HG03108 (cell line): Measurements from ENCODE around the gene FAM43B.

Source experiments
- ATAC-seq: cut with Tn5 transposase; IDR thresholded peaks from one replicate; pipeline ENCODE4 v1.9.1; 2021; ENCODE audit warnings: moderate library complexity; ENCODE audit not compliant: unreplicated experiment

The FAM43B gene

DNA sequence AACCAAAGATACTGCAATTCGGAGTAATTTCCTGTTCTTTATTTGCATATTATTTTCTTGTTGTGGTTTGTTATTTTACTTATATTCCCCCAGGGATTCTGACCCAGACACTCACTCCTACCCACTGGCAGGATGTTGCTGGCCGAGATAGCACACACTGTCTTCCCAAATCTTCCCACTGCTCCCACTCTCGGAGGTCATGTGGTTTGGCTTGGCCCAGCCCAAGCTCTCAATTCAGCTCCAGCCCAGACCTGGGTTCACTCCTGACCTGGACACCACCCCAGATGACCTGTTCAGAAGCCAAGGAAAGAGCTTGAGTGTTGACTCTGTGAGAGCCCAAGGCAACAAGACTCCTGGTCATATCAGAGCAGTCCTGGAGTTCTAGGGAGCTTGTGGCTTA is 1.2 kb upstream of the FAM43B start:
- no peak for ATAC-seq

DNA sequence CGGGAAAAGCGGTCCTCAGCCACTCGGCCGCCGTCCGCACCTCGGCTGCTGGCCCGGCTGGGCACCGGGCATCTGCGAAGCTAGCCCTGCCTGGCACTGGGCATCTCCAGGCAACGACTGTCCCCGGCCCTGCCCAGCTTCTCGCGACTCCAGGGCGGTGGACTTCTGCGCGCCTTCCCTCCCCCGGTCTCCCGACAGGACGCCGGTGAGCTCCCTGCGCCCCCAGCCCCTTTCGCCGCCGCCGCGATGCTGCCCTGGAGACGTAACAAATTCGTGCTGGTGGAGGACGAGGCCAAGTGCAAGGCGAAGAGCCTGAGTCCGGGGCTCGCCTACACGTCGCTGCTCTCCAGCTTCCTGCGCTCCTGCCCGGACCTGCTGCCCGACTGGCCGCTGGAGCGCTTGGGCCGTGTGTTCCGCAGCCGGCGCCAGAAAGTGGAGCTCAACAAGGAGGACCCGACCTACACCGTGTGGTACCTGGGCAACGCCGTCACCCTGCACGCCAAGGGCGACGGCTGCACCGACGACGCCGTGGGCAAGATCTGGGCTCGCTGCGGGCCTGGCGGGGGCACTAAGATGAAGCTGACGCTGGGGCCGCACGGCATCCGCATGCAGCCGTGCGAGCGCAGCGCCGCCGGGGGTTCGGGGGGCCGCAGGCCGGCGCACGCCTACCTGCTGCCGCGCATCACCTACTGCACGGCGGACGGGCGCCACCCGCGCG is 514 bp downstream of the FAM43B start:
- no peak for ATAC-seq

- no peak for ATAC-seq
Observed at GRCh38 chr1:20555025-20555757, 2.8 kb downstream of the FAM43B start.

- ATAC-seq = no peak
Observed at GRCh38 chr1:20555758-20556120, 3.4 kb downstream of the FAM43B start.

DNA sequence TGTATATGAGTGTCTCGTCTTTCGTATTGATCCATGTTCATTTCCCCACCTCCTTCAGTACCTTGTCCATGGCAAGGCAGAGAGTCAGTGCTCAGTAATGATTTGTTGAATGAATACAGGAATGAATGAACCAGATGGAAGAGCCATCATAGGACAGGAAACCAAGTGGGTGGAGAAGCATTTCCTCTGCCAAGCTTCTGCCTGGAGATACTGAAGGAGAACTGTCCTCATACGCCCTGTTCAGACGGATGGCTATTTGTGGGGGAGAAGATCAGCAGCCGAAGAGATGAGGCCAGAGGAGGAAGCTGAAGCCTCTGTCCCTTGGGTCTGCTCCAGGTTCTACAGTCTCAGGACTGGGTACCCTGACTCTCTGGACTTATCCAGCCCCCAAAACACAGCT is 5.8 kb downstream of the FAM43B start:
- ATAC-seq = no peak

DNA sequence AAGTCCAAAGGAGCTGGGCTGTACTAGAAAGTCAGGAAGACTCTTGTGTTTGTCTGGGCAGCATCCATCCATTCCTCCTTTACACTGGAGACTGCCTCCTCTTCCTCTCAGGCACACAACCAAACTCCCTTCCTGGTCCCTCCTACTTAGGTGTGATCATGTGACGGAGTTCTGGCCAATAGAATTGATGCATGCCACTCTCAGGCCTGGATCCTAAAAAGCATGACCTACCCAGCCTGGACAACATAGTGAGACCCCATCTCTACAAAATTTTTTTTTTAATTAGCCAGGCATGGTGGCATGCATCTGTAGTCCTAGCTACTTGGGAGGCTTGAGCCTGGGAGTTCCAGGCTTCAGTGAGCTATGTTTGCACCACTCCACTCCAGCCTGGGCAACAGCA is 8.6 kb downstream of the FAM43B start:
- ATAC-seq = no peak

- no peak for ATAC-seq
Observed at GRCh38 chr1:20565234-20565633, 12.9 kb downstream of the FAM43B start.

GRCh38 chr1:20569523-20570098 is 17.2 kb downstream of the FAM43B start:
- ATAC-seq = no peak

DNA sequence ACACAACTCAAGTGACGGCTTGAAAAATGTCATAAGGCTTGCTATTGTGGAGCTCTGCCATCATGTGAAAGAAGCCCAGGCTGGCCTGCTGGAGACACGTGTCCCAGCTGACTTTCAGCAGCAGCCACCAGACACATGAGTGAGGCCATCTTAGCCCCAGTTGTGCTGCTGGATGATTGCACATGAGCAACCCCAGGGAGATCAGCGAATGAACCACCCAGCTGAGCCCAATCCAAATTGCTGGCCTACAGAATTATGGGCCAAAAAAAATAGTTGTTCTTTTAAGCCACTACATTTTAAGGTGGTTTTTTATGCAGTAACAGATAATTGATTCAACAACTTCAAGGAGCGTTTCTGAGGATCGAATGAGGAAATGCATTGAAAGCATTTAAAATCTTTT is 19.1 kb downstream of the FAM43B start:
- ATAC-seq = no peak

DNA sequence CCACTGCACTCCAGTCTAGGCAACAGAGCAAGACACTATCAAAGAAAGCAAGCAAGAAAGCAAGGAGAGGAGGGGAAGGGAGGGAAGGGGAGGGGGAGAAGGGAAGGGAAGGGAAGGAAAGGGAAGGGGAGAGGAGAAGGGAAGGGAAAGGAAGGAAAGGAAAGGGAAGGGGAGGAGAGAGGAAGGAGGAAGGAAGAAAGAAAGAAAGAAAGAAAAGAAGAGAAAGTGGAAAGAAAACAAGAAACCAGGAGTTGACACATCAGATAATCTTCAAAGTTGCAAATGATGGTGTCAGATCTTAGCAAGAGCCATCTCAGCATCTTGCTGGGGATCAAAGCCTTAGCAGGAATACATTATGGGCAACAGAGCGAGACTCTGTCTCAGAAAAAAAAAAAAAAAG is 21.6 kb downstream of the FAM43B start:
- no peak for ATAC-seq

DNA sequence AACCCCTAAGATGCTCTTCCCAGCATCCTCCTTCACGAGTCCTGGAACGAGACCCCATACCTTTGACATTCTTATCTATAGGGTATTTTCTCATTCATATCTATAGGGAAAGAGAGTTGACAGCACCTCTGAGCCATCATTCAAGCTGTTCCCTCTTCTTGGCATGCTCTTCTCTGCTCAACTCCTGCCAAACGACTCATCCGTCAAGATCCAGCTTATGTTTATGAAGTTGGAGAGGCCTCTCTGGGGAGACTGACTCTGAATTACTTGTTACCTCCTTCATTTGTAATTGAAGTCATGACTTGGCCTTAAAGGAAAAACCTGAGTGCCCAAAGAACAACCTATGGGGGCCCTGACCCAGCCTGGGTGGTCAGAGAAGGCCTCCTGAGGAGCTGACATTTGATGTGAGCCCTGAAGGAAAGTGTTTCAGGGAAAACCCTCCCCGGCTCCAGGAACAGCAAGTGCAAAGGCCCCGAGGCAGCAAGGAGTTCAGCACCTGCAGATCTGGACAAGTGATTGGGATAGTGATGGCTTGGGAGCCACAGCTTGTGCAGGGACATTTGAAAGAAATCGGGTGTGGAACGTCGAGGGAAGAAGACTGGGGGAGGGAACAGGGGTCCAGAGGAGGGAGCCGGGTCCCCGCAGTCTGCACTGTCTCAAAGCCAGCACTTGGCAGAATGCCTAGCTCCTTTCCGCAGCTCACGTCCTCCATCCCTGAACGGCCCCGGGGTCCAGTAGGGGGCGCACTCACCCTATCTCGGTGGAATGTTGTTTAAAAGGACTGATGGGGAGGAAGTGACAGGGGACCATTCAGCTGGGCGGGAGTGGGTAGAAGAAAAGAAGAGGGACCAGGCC is 22.5 kb downstream of the FAM43B start:
- no peak for ATAC-seq

GRCh38 chr1:20575541-20576336 is 23.4 kb downstream of the FAM43B start:
- ATAC-seq = no peak

- ATAC-seq = no peak
Observed at GRCh38 chr1:20578062-20578461, 25.7 kb downstream of the FAM43B start.

GRCh38 chr1:20578721-20579395 is 26.5 kb downstream of the FAM43B start:
- no peak for ATAC-seq

- no peak for ATAC-seq
Observed at GRCh38 chr1:20584890-20585289, 32.5 kb downstream of the FAM43B start.

GRCh38 chr1:20586953-20587660 is 34.7 kb downstream of the FAM43B start:
- ATAC-seq = no peak

DNA sequence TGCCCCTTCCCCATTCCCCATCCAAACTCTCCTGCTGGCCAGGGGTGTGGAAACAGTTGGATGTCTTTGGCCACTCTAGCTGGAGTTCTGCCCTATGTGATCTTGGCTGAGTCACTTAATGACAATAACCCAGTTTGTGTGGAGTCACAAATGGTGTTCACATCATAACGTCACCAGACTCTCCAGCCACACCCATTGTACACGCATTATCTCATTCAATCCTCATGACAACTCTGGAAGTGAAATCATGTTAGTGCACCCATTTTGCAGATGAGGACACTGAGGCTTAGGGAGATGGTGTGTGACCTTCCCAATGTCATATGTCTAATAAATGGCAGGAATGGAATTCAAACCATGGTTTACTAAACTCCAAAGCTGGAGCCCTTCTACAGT is 35.3 kb downstream of the FAM43B start:
- no peak for ATAC-seq

DNA sequence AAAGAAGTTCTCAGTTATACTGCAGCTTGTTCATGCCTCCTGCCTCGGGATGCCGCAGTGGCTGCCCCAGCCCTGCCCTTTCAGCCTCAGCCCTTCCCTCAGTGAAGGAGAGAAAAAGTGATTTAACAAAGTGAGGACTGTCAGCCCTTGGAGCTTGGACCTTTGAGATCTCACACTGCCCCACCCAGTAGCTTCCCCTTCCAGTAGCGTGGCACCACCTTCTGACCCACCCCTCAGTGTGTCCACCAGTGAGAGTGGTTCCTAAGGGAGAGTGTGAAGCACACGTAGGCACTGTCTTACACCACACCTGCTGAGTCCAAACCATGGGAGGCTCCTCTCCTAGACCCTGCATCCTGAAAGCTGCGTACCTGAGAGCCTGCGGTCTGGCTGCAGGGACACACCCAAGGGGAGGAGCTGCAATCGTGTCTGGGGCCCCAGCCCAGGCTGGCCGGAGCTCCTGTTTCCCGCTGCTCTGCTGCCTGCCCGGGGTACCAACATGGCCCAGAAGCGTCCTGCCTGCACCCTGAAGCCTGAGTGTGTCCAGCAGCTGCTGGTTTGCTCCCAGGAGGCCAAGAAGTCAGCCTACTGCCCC is 36.4 kb downstream of the FAM43B start, which contains the start of gene CDA:
Gene CDA, plus strand, starts transcription at position 464 of the 592 bp plus-strand sequence. Its CDS starts 33 bp downstream, at position 497.
- ATAC-seq = no peak
